H1 (cell line): ENCODE data around the gene DAPL1. TPM values are rescaled to one million over a fixed set of nuclear protein-coding genes. Genes with fewer than 3 reads are reported as not detected.

Source experiments
- BRCA1 ChIP-seq: IDR thresholded peaks from 2 replicates; pipeline ENCODE4 v1.6.1; 2012; ENCODE audit warnings: low read depth, low read length, improper control_type of control experiment
- HDAC6 ChIP-seq: IDR thresholded peaks from one replicate; pipeline ENCODE4 v1.7.1; 2012; ENCODE audit warnings: low read depth, mild to moderate bottlenecking, inconsistent platforms, low read length, moderate library complexity
- SP2 ChIP-seq: IDR thresholded peaks from 2 replicates; pipeline ENCODE4 v1.6.1; 2012; ENCODE audit warnings: mild to moderate bottlenecking, low read length, inconsistent platforms
- SUZ12 ChIP-seq: fragments of 200-600 bp; sonication (generic); IDR thresholded peaks from 2 replicates; pipeline ENCODE4 v1.6.1; 2012; ENCODE audit warnings: mild to moderate bottlenecking, inconsistent platforms, low read length, moderate library complexity, mixed read lengths
- polyA plus RNA-seq, 7 experiments: library from polyadenylated mRNA; depleted of rRNA in 3 of 7; stranded (reverse) in 5 of 7; unstranded in 2 of 7; fragments of >200 nt in 5 of 7; fragments of 200-250 nt in 2 of 7; gene quantifications; 1 replicate in 5 of 7; 2 replicates in 1 of 7; 4 replicates in 1 of 7; pipeline versions ENCODE4 v1.2.1 to v1.2.3, GENCODE V29; 2011 to 2013; ENCODE audit warnings: missing spikeins in 2 of 7, mixed read lengths in 2 of 7
- total RNA-seq: library from RNA; stranded (reverse); fragmentation: NEBNext Ultra II Directional; extraction: Animal tissue kit (Norgen Biotek cat#: 25700); gene quantifications from 2 replicates; pipeline ENCODE4 v1.2.1, GENCODE V29; 2021

The DAPL1 gene
- total and polyA plus RNA-seq, 2 of the 8 experiments (the other 6 are each of a cell fraction or from before 2014, with no cell fraction given): not detected

- TF ChIP-seq HDAC6 (no peak), SUZ12 (no peak), BRCA1 (no peak), SP2 (no peak)
- TF ChIP-seq, all 59 proteins: peak for 0
These were observed 22.0 kb upstream of the DAPL1 start (continued) for GRCh38 chr2:158773121-158773520.
